Measurements from ENCODE around the gene KRT6B.
"Not testable (repeated sequence)": the region's sequence is repeated elsewhere in the genome, so short reads cannot be mapped to it uniquely, and the experiment has no call there.

The KRT6B gene

GRCh38 chr12:52464897-52465296, 13.0 kb upstream of the KRT6B start:
- no peak for DNase-seq

GRCh38 chr12:52461693-52462092, 9.7 kb upstream of the KRT6B start:
- no peak for DNase-seq

DNA sequence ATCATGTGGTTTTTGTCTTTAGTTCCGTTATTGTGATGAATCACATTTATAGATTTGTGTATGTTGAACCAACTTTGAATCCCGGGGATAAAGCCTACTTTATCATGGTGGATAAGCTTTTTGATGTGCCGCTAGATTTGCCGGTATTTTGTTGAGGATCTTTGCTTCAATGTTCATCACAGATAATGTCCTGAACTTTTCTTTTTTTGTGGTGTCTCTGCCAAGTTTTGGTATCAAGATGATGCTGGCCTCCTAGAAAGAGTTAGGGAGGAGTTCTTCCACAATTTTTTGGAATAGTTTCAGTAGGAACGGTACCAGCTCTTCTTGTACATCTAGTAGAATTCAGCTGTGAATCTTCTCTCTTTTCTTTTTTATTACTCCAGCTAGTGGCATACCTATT, 6.9 kb upstream of the KRT6B start:
- no peak for DNase-seq

DNA sequence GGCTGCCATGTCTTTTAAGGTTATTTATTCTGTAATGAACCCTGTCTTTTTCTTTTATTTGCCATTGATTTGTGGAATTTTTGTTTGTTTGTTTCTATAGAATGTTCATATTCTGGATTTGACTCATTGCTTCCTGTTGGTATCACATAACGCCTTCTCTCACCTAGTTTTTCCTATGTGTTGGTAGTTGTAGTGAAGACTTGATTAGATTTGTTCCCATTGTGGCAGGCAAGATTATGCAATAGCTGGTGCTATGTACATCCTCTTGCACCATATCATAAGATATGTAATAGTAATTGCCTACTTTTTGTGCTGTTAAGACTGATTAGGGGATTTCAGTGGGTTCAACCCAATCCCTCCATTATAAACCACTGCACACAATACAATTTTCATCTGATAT, 3.9 kb upstream of the KRT6B start:
- DNase-seq: no peak

- DNase-seq: no peak
Measured at GRCh38 chr12:52454411-52455201, 2.7 kb upstream of the KRT6B start.

GRCh38 chr12:52448228-52448627, 3.7 kb downstream of the KRT6B start:
- DNase-seq: no peak

GRCh38 chr12:52447196-52447595, 4.8 kb downstream of the KRT6B start:
- DNase-seq: not testable (repeated sequence)

DNA sequence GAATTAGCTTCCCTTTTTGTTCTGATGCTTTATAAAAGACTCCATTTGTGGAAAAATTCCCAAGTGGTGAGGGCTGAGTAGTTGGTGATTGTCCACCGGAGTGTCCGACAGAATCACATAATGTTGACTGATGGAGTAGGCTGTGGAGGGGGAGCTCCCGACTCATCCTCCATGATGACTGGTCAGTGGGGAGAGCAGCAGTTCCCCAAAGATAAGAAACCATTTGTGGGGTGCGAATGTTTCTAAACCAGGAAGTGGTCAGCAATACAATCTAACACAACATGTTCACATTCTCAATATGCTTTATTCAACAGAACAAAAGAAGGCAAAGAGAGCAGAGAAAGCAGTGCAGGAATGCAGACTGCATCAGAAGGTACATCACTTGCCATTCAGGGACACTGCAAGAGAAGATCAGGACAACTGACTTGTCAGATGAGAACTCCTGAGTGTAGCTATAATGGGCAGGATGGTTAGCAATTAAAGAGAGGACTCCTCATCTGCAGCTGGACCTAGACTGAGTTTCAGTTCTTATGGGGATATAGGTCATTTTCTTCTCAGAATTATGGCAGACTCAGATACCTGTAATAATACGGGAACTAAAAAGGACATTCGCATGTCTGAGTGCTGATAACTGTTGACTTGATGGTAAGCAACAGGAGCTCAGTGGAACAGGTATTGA, 5.4 kb downstream of the KRT6B start:
- DNase-seq: no peak

GRCh38 chr12:52445876-52446275, 6.1 kb downstream of the KRT6B start:
- DNase-seq: no peak

GRCh38 chr12:52444647-52445595, 7.0 kb downstream of the KRT6B start:
- no peak for DNase-seq

GRCh38 chr12:52443966-52444365, 8.0 kb downstream of the KRT6B start:
- no peak for DNase-seq

- DNase-seq: no peak
Measured at GRCh38 chr12:52442600-52443061, 9.3 kb downstream of the KRT6B start.

DNA sequence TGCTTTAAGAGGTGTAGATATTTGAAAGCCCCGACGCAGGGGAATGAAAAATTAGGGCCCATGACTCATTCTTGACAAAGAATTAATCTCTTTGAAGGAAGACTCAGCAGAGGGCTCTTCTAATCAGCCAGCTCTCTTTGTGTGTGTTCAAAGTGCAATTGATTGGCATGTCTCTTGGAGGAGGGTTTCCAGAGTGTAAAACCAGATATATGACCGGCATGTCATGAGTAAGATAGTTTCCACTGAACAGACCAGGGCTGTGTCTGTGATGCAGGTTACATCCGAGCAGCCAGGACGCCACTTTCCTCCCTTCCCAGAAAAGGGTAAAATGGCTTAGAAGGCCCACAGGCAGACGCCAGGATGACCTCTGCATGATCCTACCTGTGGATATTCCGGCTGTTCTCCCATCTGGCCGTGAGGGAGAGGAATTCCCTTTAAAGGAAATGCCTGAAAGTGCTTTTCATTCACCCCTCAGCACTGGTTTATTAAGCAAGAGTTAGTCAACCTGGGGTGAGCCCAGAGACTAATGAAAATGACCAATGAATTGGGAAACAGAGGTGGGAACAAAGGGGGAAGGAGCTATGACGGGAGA, 10.5 kb downstream of the KRT6B start:
- no peak for DNase-seq

DNA sequence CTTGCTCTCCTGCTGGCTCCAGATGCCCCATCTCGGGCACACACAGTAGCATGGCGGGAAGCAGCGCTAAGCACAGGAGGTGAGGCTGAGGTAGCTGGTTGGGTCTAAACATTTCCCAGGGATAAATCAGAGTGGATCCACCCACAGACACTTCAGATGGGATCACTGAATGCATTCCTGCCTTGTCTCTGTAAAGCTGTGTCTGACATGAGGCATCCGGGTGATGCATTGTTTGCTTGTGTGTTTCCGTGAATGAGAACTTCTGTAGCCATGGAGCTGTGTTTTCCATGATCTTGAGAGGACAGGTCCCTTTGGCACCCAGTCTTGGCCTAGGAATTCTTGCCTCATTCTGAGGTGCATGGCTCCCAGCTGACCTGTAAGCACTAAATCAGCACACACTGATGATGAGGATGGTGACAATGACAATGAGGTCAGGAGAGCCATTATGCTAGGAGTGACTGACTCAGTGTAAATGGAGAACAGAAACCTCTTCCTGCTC, 11.1 kb downstream of the KRT6B start:
- no peak for DNase-seq

GRCh38 chr12:52439845-52440244, 12.1 kb downstream of the KRT6B start:
- no peak for DNase-seq

DNA sequence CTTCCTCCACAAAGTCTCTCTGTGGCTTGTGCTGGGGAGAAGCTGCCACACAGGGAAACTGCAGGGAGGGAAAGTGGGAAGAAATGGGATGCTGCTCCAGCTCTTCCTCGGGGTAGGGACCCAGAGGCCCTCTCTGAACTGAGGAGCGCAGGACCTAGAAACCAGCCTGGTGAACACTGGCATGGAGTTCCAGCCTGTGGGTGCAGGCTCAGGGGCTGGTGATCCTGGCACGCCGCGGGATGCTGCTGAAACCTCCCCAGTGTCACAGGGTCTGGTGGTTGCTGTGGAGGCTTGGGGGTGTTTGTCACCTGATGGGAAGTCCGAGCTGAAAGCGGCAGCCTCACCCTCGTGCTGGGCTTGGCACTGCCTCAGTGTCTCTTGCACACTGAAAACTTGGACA, 12.5 kb downstream of the KRT6B start:
- DNase-seq: no peak

- no peak for DNase-seq
Measured at GRCh38 chr12:52438305-52439301, 13.3 kb downstream of the KRT6B start.

GRCh38 chr12:52437508-52437907, 14.4 kb downstream of the KRT6B start:
- DNase-seq: no peak

- DNase-seq: no peak
Measured at GRCh38 chr12:52436828-52437474, 15.0 kb downstream of the KRT6B start.

DNA sequence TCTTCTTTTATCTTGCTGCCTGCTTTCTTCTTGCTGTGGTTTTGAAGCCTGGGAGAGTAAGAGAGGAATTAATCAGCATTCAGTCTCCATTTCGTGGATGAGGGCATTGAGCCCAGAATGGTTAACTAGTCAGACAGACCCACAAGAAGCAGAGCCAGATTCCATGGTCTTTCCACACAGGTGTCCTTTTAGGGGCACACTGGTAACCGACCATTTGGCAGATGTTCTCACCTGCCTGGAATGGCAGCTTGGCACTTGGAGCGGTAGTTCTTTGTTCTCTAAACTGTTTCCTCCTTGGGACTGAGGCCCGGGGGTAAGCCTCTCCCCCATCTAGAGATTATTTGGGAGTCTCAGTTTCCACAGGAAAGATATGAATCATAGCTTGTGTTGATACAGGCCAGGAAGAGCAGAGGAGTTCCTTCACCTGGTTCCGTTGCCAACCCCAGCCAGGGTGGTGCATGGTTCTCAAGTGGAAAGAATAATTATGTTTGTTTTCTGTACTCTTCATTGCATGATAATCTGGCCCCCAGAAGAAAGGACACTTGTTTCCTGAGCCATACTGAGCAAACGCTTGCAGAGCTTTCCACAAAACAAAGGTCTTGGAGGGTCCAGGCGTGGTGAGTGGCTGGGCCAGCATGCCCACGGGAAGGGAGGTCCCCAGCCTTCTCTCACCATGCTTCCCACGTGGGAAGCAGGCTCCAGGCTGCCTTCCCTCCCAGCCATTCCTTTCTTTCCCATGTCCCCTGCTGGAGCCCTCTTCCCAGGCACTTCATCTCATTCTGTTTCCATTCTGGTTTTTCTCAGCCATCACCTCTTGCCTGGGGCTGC, 15.7 kb downstream of the KRT6B start:
- no peak for DNase-seq

Data from NCI-H526 (cell line).